KMS-11 (cell line): ENCODE measurements around the gene TRAPPC3L.
"Not testable (repeated sequence)": the region's sequence is repeated elsewhere in the genome, so short reads cannot be mapped to it uniquely, and the experiment has no call there.

Experiments used
- H2AFZ ChIP-seq: fragments of 200-600 bp; sonication (generic); 2 replicates; pipeline ENCODE4 v1.6.1; 2016; ENCODE audit warnings: antibody characterized with exemption, mixed run types, low read depth
- H3K27ac ChIP-seq: fragments of 200-600 bp; sonication (generic); 2 replicates; pipeline ENCODE4 v1.6.1; 2016; ENCODE audit warnings: mild to moderate bottlenecking, mixed run types
- H3K27me3 ChIP-seq: fragments of 200-600 bp; sonication (generic); 2 replicates; pipeline ENCODE4 v1.6.1; 2017; ENCODE audit warnings: mild to moderate bottlenecking, low read depth, mixed run types, moderate library complexity; ENCODE audit not compliant: insufficient read depth
- H3K36me3 ChIP-seq: fragments of 200-600 bp; sonication (generic); 2 replicates; pipeline ENCODE4 v1.6.1; 2017; ENCODE audit warnings: mild to moderate bottlenecking, mixed run types; ENCODE audit not compliant: insufficient read depth
- H3K4me1 ChIP-seq: fragments of 200-600 bp; sonication (generic); 2 replicates; pipeline ENCODE4 v1.6.1; 2016; ENCODE audit warnings: mild to moderate bottlenecking, low read depth, mixed run types; ENCODE audit not compliant: poor library complexity, severe bottlenecking
- H3K4me2 ChIP-seq: fragments of 200-600 bp; sonication (generic); 2 replicates; pipeline ENCODE4 v1.7.0; 2016; ENCODE audit warnings: mild to moderate bottlenecking, mixed run types
- H3K4me3 ChIP-seq: fragments of 200-600 bp; sonication (generic); IDR thresholded peaks from 2 replicates; pipeline ENCODE4 v1.6.1; 2017; ENCODE audit warnings: low read depth, low read length, mixed read lengths; ENCODE audit not compliant: insufficient read depth
- H3K79me2 ChIP-seq: fragments of 200-600 bp; sonication (generic); 2 replicates; pipeline ENCODE4 v1.6.1; 2016; ENCODE audit warnings: low read depth, mixed run types; ENCODE audit not compliant: insufficient read depth
- H3K9ac ChIP-seq: fragments of 200-600 bp; sonication (generic); 2 replicates; pipeline ENCODE4 v1.6.1; 2016; ENCODE audit warnings: mild to moderate bottlenecking, mixed run types
- H4K20me1 ChIP-seq: fragments of 200-600 bp; sonication (generic); 2 replicates; pipeline ENCODE4 v1.6.1; 2016; ENCODE audit warnings: mild to moderate bottlenecking, mixed run types; ENCODE audit not compliant: insufficient read depth
- TF ChIP-seq, protein P1 (sequence below): fragments of 200-600 bp; sonication (generic); conservative IDR thresholded peaks from 2 replicates; pipeline ENCODE4 v1.6.1; 2017; ENCODE audit warnings: low read depth, mild to moderate bottlenecking, antibody characterized with exemption, low read length, moderate library complexity, mixed read lengths

TRAPPC3L gene

DNA sequence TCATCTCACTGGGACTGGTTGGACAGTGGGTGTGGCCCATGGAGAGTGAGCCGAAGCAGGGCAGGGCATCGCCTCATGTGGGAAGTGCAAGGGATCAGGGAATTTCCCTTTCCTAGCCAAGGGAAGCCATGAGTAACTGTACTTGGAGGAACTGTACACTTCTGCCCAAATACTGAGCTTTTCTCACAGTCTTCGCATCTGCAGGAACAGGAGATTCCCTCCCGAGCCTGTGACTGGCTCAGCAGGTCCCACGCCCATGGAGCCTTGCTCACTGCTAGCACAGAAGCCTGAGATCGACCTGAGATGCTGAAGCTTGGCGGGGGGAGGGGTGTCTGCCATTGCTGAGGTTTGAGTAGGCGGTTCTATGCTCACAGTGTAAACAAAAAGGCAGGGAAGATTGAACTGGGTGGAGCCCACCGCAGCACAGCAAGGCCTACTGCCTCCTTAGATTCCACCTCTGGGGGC lies 44.5 kb downstream of the TRAPPC3L start:
- Histone ChIP-seq H2AFZ (no peak overlapping the region), H3K27ac (no peak overlapping the region), H3K27me3 (no peaks in the 10 kb centered on the region), H3K4me1 (no peaks in the 10 kb centered on the region), H3K4me2 (no peak overlapping the region), H3K79me2 (no peaks in the 10 kb centered on the region), H3K9ac (no peak overlapping the region), H3K4me3 (no peak overlapping the region), H4K20me1 (no peaks in the 10 kb centered on the region), H3K36me3 (no peaks in the 10 kb centered on the region)
- TF ChIP-seq, protein P1, sequence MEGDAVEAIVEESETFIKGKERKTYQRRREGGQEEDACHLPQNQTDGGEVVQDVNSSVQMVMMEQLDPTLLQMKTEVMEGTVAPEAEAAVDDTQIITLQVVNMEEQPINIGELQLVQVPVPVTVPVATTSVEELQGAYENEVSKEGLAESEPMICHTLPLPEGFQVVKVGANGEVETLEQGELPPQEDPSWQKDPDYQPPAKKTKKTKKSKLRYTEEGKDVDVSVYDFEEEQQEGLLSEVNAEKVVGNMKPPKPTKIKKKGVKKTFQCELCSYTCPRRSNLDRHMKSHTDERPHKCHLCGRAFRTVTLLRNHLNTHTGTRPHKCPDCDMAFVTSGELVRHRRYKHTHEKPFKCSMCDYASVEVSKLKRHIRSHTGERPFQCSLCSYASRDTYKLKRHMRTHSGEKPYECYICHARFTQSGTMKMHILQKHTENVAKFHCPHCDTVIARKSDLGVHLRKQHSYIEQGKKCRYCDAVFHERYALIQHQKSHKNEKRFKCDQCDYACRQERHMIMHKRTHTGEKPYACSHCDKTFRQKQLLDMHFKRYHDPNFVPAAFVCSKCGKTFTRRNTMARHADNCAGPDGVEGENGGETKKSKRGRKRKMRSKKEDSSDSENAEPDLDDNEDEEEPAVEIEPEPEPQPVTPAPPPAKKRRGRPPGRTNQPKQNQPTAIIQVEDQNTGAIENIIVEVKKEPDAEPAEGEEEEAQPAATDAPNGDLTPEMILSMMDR, result no peak

DNA sequence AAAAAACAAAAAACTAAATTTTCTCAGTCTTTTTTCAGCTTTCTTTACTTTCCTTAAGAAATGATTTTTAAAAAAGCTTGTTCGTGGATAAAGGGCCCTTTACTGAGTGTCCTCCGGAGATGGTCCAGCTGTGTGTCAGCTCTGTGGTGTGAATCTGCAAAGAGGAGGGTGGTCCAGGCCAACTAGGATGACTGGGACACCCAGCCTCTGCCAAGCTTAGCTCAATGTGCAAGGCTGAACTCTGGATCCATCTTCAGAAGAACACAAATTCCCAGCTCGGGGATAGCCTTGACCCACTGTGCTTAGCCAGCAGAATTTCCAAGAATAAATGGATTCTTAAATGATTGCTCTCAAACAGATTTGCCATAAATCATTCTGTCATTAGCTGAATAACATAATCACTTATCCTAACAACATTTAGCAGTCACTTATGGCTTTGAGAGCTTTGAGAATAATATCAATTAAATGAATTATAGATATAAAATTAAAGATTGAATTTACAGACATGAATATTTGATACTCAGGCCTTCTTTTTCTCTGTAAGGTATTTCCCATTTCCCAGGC lies 48.3 kb downstream of the TRAPPC3L start:
- no peaks in the 10 kb centered on the region for H3K4me1 ChIP-seq
- no peaks in the 10 kb centered on the region for H3K36me3 ChIP-seq
- no peaks in the 10 kb centered on the region for H4K20me1 ChIP-seq
- TF ChIP-seq, protein P1, result no peak
- H3K27ac ChIP-seq, result no peak overlapping the region
- no peak overlapping the region for H3K4me3 ChIP-seq
- H3K4me2 ChIP-seq, result no peak overlapping the region
- no peak overlapping the region for H2AFZ ChIP-seq
- H3K79me2 ChIP-seq, result no peaks in the 10 kb centered on the region
- no peak overlapping the region for H3K9ac ChIP-seq
- H3K27me3 ChIP-seq, result no peaks in the 10 kb centered on the region

DNA sequence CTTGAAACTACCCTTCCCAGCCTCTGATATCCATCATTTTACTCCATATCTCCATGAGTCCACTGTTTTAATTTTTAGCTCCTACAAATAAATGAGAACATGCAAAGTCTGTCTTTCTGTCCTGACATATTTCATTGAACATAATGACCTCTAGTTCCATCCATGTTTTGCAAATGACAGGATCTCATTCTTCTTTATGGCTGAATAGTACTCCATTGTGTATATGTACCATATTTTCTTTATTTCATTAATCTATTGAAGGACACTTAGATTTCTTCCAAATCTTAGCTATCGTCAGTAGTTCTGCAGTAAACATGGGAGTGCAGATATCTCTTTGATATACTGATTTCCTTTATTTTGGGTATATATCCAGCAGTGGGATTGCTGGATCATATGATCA lies 50.3 kb downstream of the TRAPPC3L start:
- not testable (repeated sequence) for H3K36me3 ChIP-seq, H3K79me2 ChIP-seq, H3K27me3 ChIP-seq, H2AFZ ChIP-seq, H3K4me2 ChIP-seq, H3K9ac ChIP-seq, H3K4me1 ChIP-seq, H4K20me1 ChIP-seq, H3K4me3 ChIP-seq, H3K27ac ChIP-seq

DNA sequence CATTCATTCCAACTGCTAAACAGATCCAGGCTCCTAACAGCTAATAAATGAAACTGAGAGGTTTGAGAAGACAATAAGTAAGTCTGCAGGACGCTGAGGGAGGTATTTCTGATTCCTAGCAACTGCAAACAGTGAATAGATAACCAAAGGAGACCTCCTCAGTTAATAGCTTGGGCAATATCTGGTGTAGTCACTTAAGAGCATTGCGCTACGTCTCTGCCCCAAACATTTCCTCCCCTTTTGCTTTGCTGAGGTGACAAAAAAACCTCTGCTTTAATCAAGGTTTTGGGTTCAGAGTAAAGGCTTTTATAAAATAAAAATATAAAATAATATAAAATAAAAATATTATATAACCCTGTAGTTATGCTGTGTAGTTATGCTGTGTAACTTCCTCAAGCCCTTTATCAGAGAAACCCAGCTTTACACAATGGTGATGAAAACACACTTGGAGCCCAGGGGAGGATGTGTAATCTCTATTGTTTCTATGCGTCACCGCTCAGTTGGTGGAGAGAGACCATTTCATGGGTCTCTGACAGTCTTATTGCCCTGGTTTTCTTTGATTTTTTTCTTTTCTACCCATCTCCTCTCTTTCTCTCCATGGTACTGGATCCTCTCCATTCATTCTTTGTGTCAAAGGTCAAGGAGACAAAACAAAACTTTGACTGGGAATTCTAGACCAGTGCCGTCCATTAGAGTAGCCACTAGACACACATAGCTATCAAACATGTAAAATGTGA lies 53.0 kb downstream of the TRAPPC3L start:
- no peaks in the 10 kb centered on the region for H3K79me2 ChIP-seq
- H2AFZ ChIP-seq, result no peak overlapping the region
- no peak overlapping the region for H3K27ac ChIP-seq
- H4K20me1 ChIP-seq, result no peaks in the 10 kb centered on the region
- no peak overlapping the region for H3K4me3 ChIP-seq
- no peaks in the 10 kb centered on the region for H3K4me1 ChIP-seq
- no peak overlapping the region for H3K4me2 ChIP-seq
- H3K27me3 ChIP-seq, result no peaks in the 10 kb centered on the region
- H3K9ac ChIP-seq, result no peak overlapping the region
- TF ChIP-seq, protein P1, result no peak
- H3K36me3 ChIP-seq, result no peaks in the 10 kb centered on the region
